ENCODE data around the gene FHOD3.

FHOD3 gene

DNA sequence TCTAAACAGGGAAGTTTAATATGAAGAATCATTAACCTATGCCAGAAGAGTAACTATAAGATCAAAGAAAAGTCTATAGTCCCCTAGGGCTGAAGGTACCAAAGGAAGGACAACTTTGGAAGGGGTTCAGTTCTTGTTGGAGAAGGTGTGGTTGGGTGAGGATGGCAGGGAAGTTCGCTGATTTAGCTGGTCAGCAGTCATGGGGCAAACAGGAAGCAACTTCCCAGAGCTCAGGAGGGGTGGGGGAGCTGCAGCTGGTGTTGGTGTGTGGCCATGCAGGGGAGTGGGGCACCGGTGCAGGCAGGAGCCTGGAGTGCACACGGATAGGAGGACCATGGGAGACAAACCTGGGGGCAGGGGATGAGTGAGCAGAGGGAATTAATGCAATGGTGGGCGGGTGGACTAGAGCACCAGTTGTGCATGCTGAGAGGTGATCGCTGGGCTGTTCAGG, 34.0 kb downstream of the FHOD3 start:
- no peaks in the 10 kb centered on the region for H3K9me2 ChIP-seq (replicated peaks; ENCODE audit: low read depth, low read length)
- H2AFZ ChIP-seq (ENCODE audit: low read length): no peak overlapping the region
- no peak overlapping the region for H3K4me2 ChIP-seq (ENCODE audit: low read depth, low read length, poor library complexity, severe bottlenecking)
- no peaks in the 10 kb centered on the region for H3K9me3 ChIP-seq (ENCODE audit: insufficient read depth, low read depth, low read length)
- no peaks in the 10 kb centered on the region for H3K27me3 ChIP-seq (ENCODE audit: insufficient read depth, low read length, poor library complexity, severe bottlenecking)
- no peaks in the 10 kb centered on the region for H3F3A ChIP-seq (ENCODE audit: low read depth)
- no peaks in the 10 kb centered on the region for H3K79me2 ChIP-seq (ENCODE audit: insufficient read depth, low read length)
- H3K9ac ChIP-seq (ENCODE audit: low read depth, low read length, poor library complexity, severe bottlenecking): no peak overlapping the region
- no peak for TF ChIP-seq EZH2phosphoT487 (IDR thresholded peaks at IDR 0.05; ENCODE audit: borderline replicate concordance)
- TF ChIP-seq, protein P1, sequence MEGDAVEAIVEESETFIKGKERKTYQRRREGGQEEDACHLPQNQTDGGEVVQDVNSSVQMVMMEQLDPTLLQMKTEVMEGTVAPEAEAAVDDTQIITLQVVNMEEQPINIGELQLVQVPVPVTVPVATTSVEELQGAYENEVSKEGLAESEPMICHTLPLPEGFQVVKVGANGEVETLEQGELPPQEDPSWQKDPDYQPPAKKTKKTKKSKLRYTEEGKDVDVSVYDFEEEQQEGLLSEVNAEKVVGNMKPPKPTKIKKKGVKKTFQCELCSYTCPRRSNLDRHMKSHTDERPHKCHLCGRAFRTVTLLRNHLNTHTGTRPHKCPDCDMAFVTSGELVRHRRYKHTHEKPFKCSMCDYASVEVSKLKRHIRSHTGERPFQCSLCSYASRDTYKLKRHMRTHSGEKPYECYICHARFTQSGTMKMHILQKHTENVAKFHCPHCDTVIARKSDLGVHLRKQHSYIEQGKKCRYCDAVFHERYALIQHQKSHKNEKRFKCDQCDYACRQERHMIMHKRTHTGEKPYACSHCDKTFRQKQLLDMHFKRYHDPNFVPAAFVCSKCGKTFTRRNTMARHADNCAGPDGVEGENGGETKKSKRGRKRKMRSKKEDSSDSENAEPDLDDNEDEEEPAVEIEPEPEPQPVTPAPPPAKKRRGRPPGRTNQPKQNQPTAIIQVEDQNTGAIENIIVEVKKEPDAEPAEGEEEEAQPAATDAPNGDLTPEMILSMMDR (conservative IDR thresholded peaks at IDR 0.05; ENCODE audit: low read length): no peak
- no peaks in the 10 kb centered on the region for H3K4me1 ChIP-seq (ENCODE audit: insufficient read depth, low read length, poor library complexity, severe bottlenecking)
- no peak overlapping the region for H3K4me3 ChIP-seq (ENCODE audit: low read length, poor library complexity, severe bottlenecking)
- no peaks in the 10 kb centered on the region for H3K36me3 ChIP-seq (ENCODE audit: insufficient read depth, low read length)
- H4K20me1 ChIP-seq (ENCODE audit: insufficient read depth, low read length, poor library complexity, severe bottlenecking): no peaks in the 10 kb centered on the region

DNA sequence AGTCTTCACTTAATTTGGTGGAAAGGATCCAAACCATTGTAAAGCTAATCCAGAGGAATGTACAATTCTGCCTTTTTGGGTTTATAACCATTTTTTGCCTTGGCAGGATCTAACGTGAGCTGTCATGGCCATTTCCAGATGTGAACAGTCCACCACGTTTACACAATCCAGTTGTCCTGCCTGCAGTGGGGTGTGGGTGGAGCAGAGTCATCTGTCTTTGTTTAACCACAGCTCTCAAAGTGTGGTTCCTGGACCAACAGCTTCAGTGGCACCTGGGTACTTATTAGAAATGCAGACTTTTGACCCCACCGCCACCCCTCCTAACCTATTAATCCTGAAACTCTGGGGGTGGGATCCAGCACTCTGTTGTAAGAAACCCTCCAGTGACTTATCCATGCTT, 35.9 kb downstream of the FHOD3 start:
- Histone ChIP-seq H3K4me3 (ENCODE audit: low read length, poor library complexity, severe bottlenecking) (no peak overlapping the region), H3K36me3 (ENCODE audit: insufficient read depth, low read length) (no peaks in the 10 kb centered on the region), H3F3A (ENCODE audit: low read depth) (no peaks in the 10 kb centered on the region), H3K9me2 (replicated peaks; ENCODE audit: low read depth, low read length) (no peaks in the 10 kb centered on the region), H3K9me3 (ENCODE audit: insufficient read depth, low read depth, low read length) (no peaks in the 10 kb centered on the region), H3K4me1 (ENCODE audit: insufficient read depth, low read length, poor library complexity, severe bottlenecking) (no peaks in the 10 kb centered on the region), H3K9ac (ENCODE audit: low read depth, low read length, poor library complexity, severe bottlenecking) (no peak overlapping the region), H4K20me1 (ENCODE audit: insufficient read depth, low read length, poor library complexity, severe bottlenecking) (no peaks in the 10 kb centered on the region), H3K4me2 (ENCODE audit: low read depth, low read length, poor library complexity, severe bottlenecking) (no peak overlapping the region), H3K27me3 (ENCODE audit: insufficient read depth, low read length, poor library complexity, severe bottlenecking) (no peaks in the 10 kb centered on the region), H3K79me2 (ENCODE audit: insufficient read depth, low read length) (no peaks in the 10 kb centered on the region), H2AFZ (ENCODE audit: low read length) (no peak overlapping the region)
- TF ChIP-seq, protein P1 (conservative IDR thresholded peaks at IDR 0.05; ENCODE audit: low read length): no peak
- no peak for TF ChIP-seq EZH2phosphoT487 (IDR thresholded peaks at IDR 0.05; ENCODE audit: borderline replicate concordance)

DNA sequence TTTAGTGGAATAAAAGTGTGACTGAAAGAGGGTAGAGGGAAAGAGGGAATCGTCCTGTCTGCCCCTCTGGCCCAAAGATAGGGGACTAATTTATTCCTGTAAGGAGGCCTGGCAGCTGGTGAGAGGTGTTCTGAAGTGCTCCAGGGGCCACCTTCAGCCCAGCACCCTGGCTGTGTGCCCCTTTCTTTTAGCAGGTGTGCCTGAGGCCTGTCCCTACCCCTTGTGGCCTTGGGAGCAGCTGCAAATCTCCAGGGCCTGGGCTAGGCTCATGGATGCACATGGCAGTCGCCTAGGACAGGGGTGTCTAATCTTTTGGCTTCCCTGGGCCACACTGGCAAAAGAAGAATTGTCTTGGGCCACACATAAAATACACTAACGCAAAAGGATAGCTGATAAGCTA, 37.3 kb downstream of the FHOD3 start:
- no peaks in the 10 kb centered on the region for H3K79me2 ChIP-seq (ENCODE audit: insufficient read depth, low read length)
- H3K4me1 ChIP-seq (ENCODE audit: insufficient read depth, low read length, poor library complexity, severe bottlenecking): no peaks in the 10 kb centered on the region
- H3K4me2 ChIP-seq (ENCODE audit: low read depth, low read length, poor library complexity, severe bottlenecking): no peak overlapping the region
- H3K36me3 ChIP-seq (ENCODE audit: insufficient read depth, low read length): no peaks in the 10 kb centered on the region
- no peak overlapping the region for H3K4me3 ChIP-seq (ENCODE audit: low read length, poor library complexity, severe bottlenecking)
- H3K9ac ChIP-seq (ENCODE audit: low read depth, low read length, poor library complexity, severe bottlenecking): no peak overlapping the region
- no peak for TF ChIP-seq EZH2phosphoT487 (IDR thresholded peaks at IDR 0.05; ENCODE audit: borderline replicate concordance)
- TF ChIP-seq, protein P1 (conservative IDR thresholded peaks at IDR 0.05; ENCODE audit: low read length): no peak
- H3F3A ChIP-seq (ENCODE audit: low read depth): no peaks in the 10 kb centered on the region
- H3K9me3 ChIP-seq (ENCODE audit: insufficient read depth, low read depth, low read length): no peaks in the 10 kb centered on the region
- H4K20me1 ChIP-seq (ENCODE audit: insufficient read depth, low read length, poor library complexity, severe bottlenecking): no peaks in the 10 kb centered on the region
- no peaks in the 10 kb centered on the region for H3K9me2 ChIP-seq (replicated peaks; ENCODE audit: low read depth, low read length)
- no peaks in the 10 kb centered on the region for H3K27me3 ChIP-seq (ENCODE audit: insufficient read depth, low read length, poor library complexity, severe bottlenecking)
- H2AFZ ChIP-seq (ENCODE audit: low read length): no peak overlapping the region
